ENCODE data around the gene NEK10.
"Not testable (repeated sequence)": the region's sequence is repeated elsewhere in the genome, so short reads cannot be mapped to it uniquely, and the experiment has no call there.

The NEK10 gene, protein sequence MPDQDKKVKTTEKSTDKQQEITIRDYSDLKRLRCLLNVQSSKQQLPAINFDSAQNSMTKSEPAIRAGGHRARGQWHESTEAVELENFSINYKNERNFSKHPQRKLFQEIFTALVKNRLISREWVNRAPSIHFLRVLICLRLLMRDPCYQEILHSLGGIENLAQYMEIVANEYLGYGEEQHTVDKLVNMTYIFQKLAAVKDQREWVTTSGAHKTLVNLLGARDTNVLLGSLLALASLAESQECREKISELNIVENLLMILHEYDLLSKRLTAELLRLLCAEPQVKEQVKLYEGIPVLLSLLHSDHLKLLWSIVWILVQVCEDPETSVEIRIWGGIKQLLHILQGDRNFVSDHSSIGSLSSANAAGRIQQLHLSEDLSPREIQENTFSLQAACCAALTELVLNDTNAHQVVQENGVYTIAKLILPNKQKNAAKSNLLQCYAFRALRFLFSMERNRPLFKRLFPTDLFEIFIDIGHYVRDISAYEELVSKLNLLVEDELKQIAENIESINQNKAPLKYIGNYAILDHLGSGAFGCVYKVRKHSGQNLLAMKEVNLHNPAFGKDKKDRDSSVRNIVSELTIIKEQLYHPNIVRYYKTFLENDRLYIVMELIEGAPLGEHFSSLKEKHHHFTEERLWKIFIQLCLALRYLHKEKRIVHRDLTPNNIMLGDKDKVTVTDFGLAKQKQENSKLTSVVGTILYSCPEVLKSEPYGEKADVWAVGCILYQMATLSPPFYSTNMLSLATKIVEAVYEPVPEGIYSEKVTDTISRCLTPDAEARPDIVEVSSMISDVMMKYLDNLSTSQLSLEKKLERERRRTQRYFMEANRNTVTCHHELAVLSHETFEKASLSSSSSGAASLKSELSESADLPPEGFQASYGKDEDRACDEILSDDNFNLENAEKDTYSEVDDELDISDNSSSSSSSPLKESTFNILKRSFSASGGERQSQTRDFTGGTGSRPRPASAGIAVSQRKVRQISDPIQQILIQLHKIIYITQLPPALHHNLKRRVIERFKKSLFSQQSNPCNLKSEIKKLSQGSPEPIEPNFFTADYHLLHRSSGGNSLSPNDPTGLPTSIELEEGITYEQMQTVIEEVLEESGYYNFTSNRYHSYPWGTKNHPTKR

DNA sequence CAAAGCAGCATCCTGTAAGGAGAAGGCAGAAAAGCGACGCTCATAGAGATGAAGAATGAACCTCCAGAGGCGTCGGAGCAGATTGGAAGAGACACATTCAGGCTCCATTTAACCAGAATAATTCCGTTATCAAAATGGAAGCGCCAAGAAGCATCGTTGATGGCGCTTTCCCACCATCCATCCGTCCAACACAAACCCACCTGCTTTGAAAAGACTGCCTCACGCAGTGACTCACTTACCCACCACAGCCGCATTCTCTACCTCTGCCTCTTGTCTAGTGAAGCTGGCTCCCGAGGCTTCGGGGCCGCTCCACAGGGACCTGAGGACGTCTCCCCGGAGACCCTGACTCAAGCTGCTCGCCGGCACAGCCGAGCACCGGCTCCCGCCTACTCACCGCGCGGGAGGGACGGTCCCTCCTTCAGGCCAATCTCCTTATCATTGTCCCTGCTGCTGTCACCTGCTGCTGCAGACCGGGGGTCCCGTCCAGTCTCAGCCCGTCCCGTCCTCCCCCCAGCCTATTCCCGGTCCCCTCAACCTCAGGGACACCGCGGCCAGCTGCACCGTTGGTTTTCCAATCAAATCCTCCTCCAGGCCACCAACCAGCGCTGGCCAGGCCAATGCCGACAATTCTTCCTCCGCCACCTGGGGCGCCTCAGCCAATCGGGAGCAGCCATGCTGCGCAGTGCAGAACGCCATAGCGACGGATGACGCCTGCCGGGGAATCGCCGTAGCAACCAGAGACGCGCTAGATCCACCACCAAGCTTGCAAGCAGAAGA is at the start of gene NEK10:
TSS of gene NEK10 (minus strand) at position 553 of the 777 bp plus-strand sequence. CDS start 16,501 bp downstream, outside the sequence.
- peak; percentile 91 for DNase-seq (ENCODE audit: low read depth, low spot score)
- TF ChIP-seq CTCF (IDR thresholded peaks at IDR 0.05; ENCODE audit: low read depth, low read length) = no peak
- in situ Hi-C loops (cut with HindIII; ENCODE audit: low sequenced_read_pairs) = no loop called here
- H3K4me3 ChIP-seq (ENCODE audit: low read depth, low read length) = peak within 1 kb of the TSS; percentile 62

DNA sequence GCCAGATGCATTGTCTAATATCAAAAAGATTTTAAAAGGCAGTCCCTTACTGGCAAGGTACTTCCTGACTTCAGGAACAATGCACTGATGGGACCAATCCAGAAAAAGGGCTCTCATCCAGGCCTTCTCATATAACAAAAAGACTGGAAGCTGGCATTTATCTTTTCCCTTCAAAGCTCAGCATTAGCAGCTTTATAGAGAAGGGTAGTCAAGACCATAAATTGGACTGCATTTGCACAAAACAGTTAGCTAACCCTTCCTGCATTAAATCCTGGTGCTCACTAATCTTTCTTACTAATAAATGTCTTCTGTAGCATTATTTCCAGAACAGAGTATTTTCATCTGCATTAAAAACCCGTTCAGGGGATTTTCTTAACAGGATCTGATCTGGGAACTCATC is 46.0 kb upstream of the NEK10 start:
- no peak for DNase-seq (ENCODE audit: low read depth, low spot score)
- in situ Hi-C loops (cut with HindIII; ENCODE audit: low sequenced_read_pairs) = no loop called here
- H3K4me3 ChIP-seq (ENCODE audit: low read depth, low read length) = no peak overlapping the region
- no peak for TF ChIP-seq CTCF (IDR thresholded peaks at IDR 0.05; ENCODE audit: low read depth, low read length)

DNA sequence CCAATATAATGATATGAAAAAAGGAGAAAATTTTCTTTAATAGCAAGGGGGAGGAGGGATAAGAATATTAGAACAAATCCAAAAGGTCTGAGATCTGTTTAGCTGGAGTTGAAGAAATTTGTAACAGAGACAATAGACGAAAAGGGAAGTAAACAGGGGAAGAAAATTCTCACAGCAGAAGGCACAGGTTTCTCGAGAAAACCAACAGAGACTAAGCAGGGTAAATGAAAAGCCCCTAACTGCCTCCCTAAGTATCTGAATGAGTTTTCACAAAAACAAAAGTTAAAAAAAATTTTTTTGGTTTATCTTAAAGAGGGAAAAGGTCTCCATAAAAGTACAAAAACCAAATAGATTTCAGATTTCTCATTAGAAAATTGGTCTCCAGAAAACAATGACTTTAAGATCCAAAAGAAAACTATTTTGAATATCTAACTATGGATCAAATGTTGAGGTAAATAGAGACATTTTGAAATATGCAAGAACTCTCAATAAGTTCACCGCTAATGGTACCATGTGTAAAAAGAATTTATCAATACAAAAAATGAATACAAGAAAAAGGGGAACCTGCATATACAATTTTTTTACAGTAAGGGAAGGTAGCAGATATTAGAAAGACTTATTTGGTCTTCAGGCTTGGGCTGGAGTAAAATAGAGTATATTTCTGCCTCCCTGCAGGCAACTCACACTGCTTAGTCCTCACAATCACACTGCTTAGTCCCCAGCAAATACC is 23.9 kb upstream of the NEK10 start:
- in situ Hi-C loops (cut with HindIII; ENCODE audit: low sequenced_read_pairs) = no loop called here
- DNase-seq (ENCODE audit: low read depth, low spot score) = no peak
- H3K4me3 ChIP-seq (ENCODE audit: low read depth, low read length) = no peak overlapping the region
- no peak for TF ChIP-seq CTCF (IDR thresholded peaks at IDR 0.05; ENCODE audit: low read depth, low read length)

- DNase-seq (ENCODE audit: low read depth, low spot score); in situ Hi-C loops (cut with HindIII; ENCODE audit: low sequenced_read_pairs); H3K4me3 ChIP-seq (ENCODE audit: low read depth, low read length): not testable (repeated sequence)
Observed at GRCh38 chr3:27392414-27392813, 23.2 kb upstream of the NEK10 start.

- peak; percentile 28 for DNase-seq (ENCODE audit: low read depth, low spot score)
- no peak overlapping the region for H3K4me3 ChIP-seq (ENCODE audit: low read depth, low read length)
- no peak for TF ChIP-seq CTCF (IDR thresholded peaks at IDR 0.05; ENCODE audit: low read depth, low read length)
- in situ Hi-C loops (cut with HindIII; ENCODE audit: low sequenced_read_pairs) = no loop called here
Observed at GRCh38 chr3:27391796-27392195, 22.6 kb upstream of the NEK10 start.

- peak; percentile 24 for DNase-seq (ENCODE audit: low read depth, low spot score)
- H3K4me3 ChIP-seq (ENCODE audit: low read depth, low read length) = no peak overlapping the region
- in situ Hi-C loops (cut with HindIII; ENCODE audit: low sequenced_read_pairs) = no loop called here
- TF ChIP-seq CTCF (IDR thresholded peaks at IDR 0.05; ENCODE audit: low read depth, low read length) = no peak
Observed at GRCh38 chr3:27387625-27388024, 18.4 kb upstream of the NEK10 start.

All from astrocyte of the spinal cord (primary cell).